PC-3 (cell line): Measurements from ENCODE around the gene SAT2. TPM values are rescaled to one million over a fixed set of nuclear protein-coding genes. Genes with fewer than 3 reads are reported as not detected.
"Not testable (repeated sequence)": the region's sequence is repeated elsewhere in the genome, so short reads cannot be mapped to it uniquely, and the experiment has no call there.

ENCODE experiments used
- ATAC-seq: fragments of 200-7000 bp; cut with Tn5 transposase; 2 replicates; pipeline ENCODE4 v1.9.1; 2020; ENCODE audit warnings: mild to moderate bottlenecking, moderate library complexity
- BruUV-seq: library from RNA; stranded (reverse); fragments of 400-500 nt; replicated peaks from 2 replicates; lab custom pipeline; 2021; lab: Mats Ljungman, UMichigan
- CTCF ChIA-PET: fragments of 300-600 bp; sonication (Branson Sonifier 250); formaldehyde crosslinking; loops from one replicate; lab custom pipeline; 2022; ENCODE audit warnings: antibody characterized with exemption; lab: Charles Lee
- POLR2A ChIA-PET: fragments of 300-600 bp; sonication (Branson Sonifier 250); formaldehyde crosslinking; loops from one replicate; lab custom pipeline; 2022; ENCODE audit warnings: antibody characterized with exemption; ENCODE audit not compliant: unreplicated experiment; lab: Charles Lee
- DNase-seq: peaks from one replicate; pipeline ENCODE4 v3.0.0-alpha.2; 2015
- H2AFZ ChIP-seq: fragments of 300-600 bp; sonication (generic); 2 replicates; pipeline ENCODE4 v1.6.0; 2016; ENCODE audit warnings: antibody characterized with exemption, low read length
- H3F3A ChIP-seq: fragments of 300-600 bp; sonication (generic); one replicate; pipeline ENCODE4 v1.6.0; 2017; ENCODE audit warnings: antibody characterized with exemption, low read length, control low read depth, mild to moderate bottlenecking; ENCODE audit not compliant: unreplicated experiment
- H3K27ac ChIP-seq: fragments of 300-600 bp; sonication (generic); 2 replicates; pipeline ENCODE4 v1.5.1; 2016; ENCODE audit warnings: mild to moderate bottlenecking, low read length
- H3K27me3 ChIP-seq: fragments of 300-600 bp; sonication (generic); 2 replicates; pipeline ENCODE4 v1.6.1; 2016; ENCODE audit warnings: low read length, mixed read lengths
- H3K36me3 ChIP-seq: fragments of 300-600 bp; sonication (generic); 2 replicates; pipeline ENCODE4 v1.6.1; 2016; ENCODE audit warnings: low read depth, mixed run types, low read length, mixed read lengths
- H3K4me1 ChIP-seq: fragments of 300-600 bp; sonication (generic); 2 replicates; pipeline ENCODE4 v1.5.1; 2016; ENCODE audit warnings: low read length; ENCODE audit not compliant: insufficient read depth
- H3K4me2 ChIP-seq: fragments of 300-600 bp; sonication (generic); 2 replicates; pipeline ENCODE4 v1.6.0; 2016; ENCODE audit warnings: low read length
- H3K4me3 ChIP-seq: fragments of 300-600 bp; sonication (generic); 2 replicates; pipeline ENCODE4 v1.5.1; 2016; ENCODE audit warnings: mild to moderate bottlenecking, low read length, mixed read lengths
- H3K79me2 ChIP-seq: fragments of 300-600 bp; sonication (generic); 2 replicates; pipeline ENCODE4 v1.6.1; 2017; ENCODE audit warnings: low read length, mixed read lengths
- H3K9ac ChIP-seq: fragments of 300-600 bp; sonication (generic); 2 replicates; pipeline ENCODE4 v1.6.0; 2016; ENCODE audit warnings: mild to moderate bottlenecking, low read length
- H3K9me2 ChIP-seq: fragments of 300-600 bp; sonication (generic); replicated peaks from 2 replicates; pipeline ENCODE4 v1.6.1; 2016; ENCODE audit warnings: mixed run types, low read length, mixed read lengths
- H3K9me3 ChIP-seq: fragments of 300-600 bp; sonication (generic); 2 replicates; pipeline ENCODE4 v1.6.1; 2016; ENCODE audit warnings: low read length, mixed read lengths
- H4K20me1 ChIP-seq: fragments of 300-600 bp; sonication (generic); 2 replicates; pipeline ENCODE4 v1.6.1; 2016; ENCODE audit warnings: low read length, mixed read lengths
- EZH2 ChIP-seq: fragments of 300-600 bp; sonication (generic); IDR thresholded peaks from one replicate; pipeline ENCODE4 v1.6.1; 2017; ENCODE audit warnings: antibody characterized with exemption, mild to moderate bottlenecking, low read length; ENCODE audit not compliant: unreplicated experiment
- EZH2phosphoT487 ChIP-seq: fragments of 300-600 bp; sonication (generic); IDR thresholded peaks from 2 replicates; pipeline ENCODE4 v1.6.1; 2018; ENCODE audit warnings: mild to moderate bottlenecking, antibody characterized with exemption, low read length, borderline replicate concordance
- intact Hi-C: fragments of 100-400 bp; cut with micrococcal nuclease; formaldehyde crosslinking; loops from 2 replicates; pipeline ENCODE4 v1.9.0; 2023
- total RNA-seq: library from RNA; depleted of rRNA; stranded (reverse); fragments of >200 nt; gene quantifications from 2 replicates; pipeline ENCODE4 v1.2.3, GENCODE V29; 2014
- TF ChIP-seq, protein P1 (sequence below): fragments of 300-600 bp; sonication (generic); conservative IDR thresholded peaks from 2 replicates; pipeline ENCODE4 v1.5.1; 2017; ENCODE audit warnings: antibody characterized with exemption, low read depth, mild to moderate bottlenecking, low read length

The SAT2 gene
- total RNA-seq, 1 experiment from 2014 or later, result 33.1 TPM

DNA sequence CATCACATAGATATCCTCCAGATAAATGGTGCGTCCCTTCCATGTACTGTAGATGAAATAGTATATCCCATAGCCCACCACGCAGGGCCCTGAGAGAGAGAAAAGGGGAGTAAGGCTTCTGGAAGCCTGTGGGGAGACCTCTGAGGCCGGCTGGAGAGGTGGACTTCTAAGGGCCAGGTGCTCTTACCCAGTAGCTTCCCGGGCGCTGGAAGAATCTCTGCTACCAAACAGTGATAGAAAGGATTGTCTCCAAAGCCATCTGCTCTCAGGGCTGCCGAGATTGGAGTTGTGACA lies 718 bp downstream of the SAT2 start:
- H3K27ac ChIP-seq, result no peak overlapping the region
- CTCF ChIA-PET, result interaction anchor here (1.1 kb wide), 1 partner anchor 60 kb away, joined by 3 read pairs; the partner anchor contains the start of gene TP53
- no peak; the same call in 1 of the 2 replicates for ATAC-seq

DNA sequence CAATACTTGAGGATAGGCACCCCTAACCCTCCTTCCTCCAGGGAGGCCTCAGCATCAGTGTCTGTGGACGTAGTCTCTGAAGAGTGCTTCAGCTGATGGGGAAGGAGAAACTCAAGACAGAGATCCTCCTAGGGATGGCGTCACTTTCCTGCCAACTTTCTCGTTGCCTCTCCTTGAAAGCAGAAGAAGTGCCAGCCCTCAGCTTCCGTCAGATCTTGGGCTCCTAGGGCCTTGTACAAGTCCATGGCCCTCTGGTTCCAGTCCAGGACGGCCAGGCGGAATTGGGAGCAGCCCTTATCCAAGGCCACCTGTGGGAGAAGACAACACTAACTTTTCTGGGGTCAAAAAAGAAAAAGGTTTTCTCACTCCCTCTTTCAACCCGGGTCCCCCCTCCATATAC lies 1.3 kb downstream of the SAT2 start:
- H3K4me1 ChIP-seq, result no peaks in the 10 kb centered on the region
- no peaks in the 10 kb centered on the region for H3K9me3 ChIP-seq
- ChIA-PET POLR2A (interaction anchor here (0.5 kb wide), 1 partner anchor 11 kb away, joined by 4 read pairs; no protein-coding TSS in a partner anchor), CTCF (no interaction called here)
- H3K9me2 ChIP-seq, result no peaks in the 10 kb centered on the region
- no peaks in the 10 kb centered on the region for H3F3A ChIP-seq
- peak overlapping the region; percentile 91; the same call in 1 of the 2 replicates for H3K4me3 ChIP-seq
- DNase-seq, result no peak
- no peak for ATAC-seq
- H3K27ac ChIP-seq, result no peak overlapping the region
- H3K27me3 ChIP-seq, result no peaks in the 10 kb centered on the region
- peaks cover 13% of the 10 kb centered on the region for H3K79me2 ChIP-seq
- H3K9ac ChIP-seq, result no peak overlapping the region
- H3K36me3 ChIP-seq, result no peaks in the 10 kb centered on the region
- no TSS peak for BruUV-seq
- TF ChIP-seq EZH2phosphoT487, result no peak
- intact Hi-C loops, result no loop called here
- H3K4me2 ChIP-seq, result peak overlapping the region; percentile 86; the same call in 1 of the 2 replicates
- H4K20me1 ChIP-seq, result no peaks in the 10 kb centered on the region
- no peak overlapping the region for H2AFZ ChIP-seq

More for the DNA sequence above, 718 bp downstream of the SAT2 start:
- no peaks in the 10 kb centered on the region for H3K9me2 ChIP-seq
- BruUV-seq, result TSS peak; percentile 80
- H3K9me3 ChIP-seq, result no peaks in the 10 kb centered on the region
- H3K4me1 ChIP-seq, result no peaks in the 10 kb centered on the region
- peak overlapping the region; percentile 84 for H3K9ac ChIP-seq
- intact Hi-C loops, result no loop called here
- no peaks in the 10 kb centered on the region for H3K27me3 ChIP-seq
- no peaks in the 10 kb centered on the region for H3F3A ChIP-seq
- peak overlapping the region; percentile 91 for H3K4me3 ChIP-seq
- peaks cover 13% of the 10 kb centered on the region for H3K79me2 ChIP-seq
- no peak for DNase-seq
- POLR2A ChIA-PET, result interaction anchor here (0.5 kb wide), 1 partner anchor 12 kb away, joined by 4 read pairs; no protein-coding TSS in a partner anchor
- TF ChIP-seq EZH2phosphoT487 (no peak), EZH2 (no peak)
- TF ChIP-seq, protein P1, sequence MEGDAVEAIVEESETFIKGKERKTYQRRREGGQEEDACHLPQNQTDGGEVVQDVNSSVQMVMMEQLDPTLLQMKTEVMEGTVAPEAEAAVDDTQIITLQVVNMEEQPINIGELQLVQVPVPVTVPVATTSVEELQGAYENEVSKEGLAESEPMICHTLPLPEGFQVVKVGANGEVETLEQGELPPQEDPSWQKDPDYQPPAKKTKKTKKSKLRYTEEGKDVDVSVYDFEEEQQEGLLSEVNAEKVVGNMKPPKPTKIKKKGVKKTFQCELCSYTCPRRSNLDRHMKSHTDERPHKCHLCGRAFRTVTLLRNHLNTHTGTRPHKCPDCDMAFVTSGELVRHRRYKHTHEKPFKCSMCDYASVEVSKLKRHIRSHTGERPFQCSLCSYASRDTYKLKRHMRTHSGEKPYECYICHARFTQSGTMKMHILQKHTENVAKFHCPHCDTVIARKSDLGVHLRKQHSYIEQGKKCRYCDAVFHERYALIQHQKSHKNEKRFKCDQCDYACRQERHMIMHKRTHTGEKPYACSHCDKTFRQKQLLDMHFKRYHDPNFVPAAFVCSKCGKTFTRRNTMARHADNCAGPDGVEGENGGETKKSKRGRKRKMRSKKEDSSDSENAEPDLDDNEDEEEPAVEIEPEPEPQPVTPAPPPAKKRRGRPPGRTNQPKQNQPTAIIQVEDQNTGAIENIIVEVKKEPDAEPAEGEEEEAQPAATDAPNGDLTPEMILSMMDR, result no peak
- H3K4me2 ChIP-seq, result peak overlapping the region; percentile 86
- H2AFZ ChIP-seq, result peak overlapping the region; percentile 87
- H3K36me3 ChIP-seq, result no peaks in the 10 kb centered on the region
- no peaks in the 10 kb centered on the region for H4K20me1 ChIP-seq

DNA sequence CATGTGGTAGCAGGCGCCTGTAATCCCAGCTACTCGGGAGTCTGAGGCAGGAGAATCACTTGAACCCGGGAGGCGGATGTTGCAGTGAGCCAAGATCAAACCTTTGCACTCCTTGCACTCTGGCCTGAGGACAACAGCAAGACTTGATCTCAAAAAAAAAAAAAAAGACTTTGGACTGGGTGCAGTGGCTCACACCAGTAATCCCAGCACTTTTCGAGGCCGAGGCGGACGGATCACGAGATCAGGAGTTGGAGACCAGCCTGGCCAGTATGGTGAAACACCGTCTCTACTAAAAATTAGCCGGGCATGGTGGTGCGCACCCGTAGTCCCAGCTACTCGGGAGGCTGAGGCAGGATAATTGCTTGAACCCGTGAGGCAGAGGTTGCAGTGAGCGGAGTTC lies 1.9 kb downstream of the SAT2 start:
- H3K9ac ChIP-seq, H3K4me1 ChIP-seq, H2AFZ ChIP-seq, H3K27ac ChIP-seq, H3K36me3 ChIP-seq, CTCF ChIA-PET, H4K20me1 ChIP-seq, BruUV-seq, intact Hi-C loops, H3K4me2 ChIP-seq, H3K9me3 ChIP-seq, POLR2A ChIA-PET, H3F3A ChIP-seq, H3K4me3 ChIP-seq, H3K9me2 ChIP-seq, ATAC-seq, H3K27me3 ChIP-seq, DNase-seq: not testable (repeated sequence)
- peaks cover 13% of the 10 kb centered on the region for H3K79me2 ChIP-seq

DNA sequence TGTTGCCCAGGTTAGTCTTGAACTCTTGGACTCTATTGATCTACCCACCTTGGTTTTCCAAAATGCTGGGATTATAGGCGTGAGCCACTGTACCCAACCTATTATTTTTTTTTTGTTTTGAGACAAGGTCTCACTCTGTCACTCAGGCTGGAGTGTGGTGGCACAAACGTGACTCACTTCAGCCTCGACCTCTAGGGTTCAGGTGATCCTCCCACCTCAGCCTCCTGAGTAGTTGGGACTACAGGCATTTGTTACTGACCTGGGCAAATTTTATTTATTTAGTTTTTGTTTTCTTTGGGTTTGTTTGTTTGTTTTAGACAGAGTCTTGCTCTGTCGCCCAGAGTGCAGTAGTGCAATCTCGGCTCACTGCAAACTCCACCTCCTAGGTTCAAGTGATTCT lies 4.0 kb downstream of the SAT2 start:
- no peaks in the 10 kb centered on the region for H3K36me3 ChIP-seq
- no peaks in the 10 kb centered on the region for H3K9me2 ChIP-seq
- no peak overlapping the region for H3K4me2 ChIP-seq
- no peaks in the 10 kb centered on the region for H3K4me1 ChIP-seq
- no peak for DNase-seq
- no peak for TF ChIP-seq EZH2phosphoT487
- TF ChIP-seq, protein P1, result no peak
- TF ChIP-seq EZH2, result no peak
- H3K27ac ChIP-seq, result no peak overlapping the region
- H3K79me2 ChIP-seq, result peaks cover 13% of the 10 kb centered on the region
- no peak overlapping the region for H3K9ac ChIP-seq
- H3K9me3 ChIP-seq, result no peaks in the 10 kb centered on the region
- no peak for ATAC-seq
- H4K20me1 ChIP-seq, result no peaks in the 10 kb centered on the region
- H2AFZ ChIP-seq, result no peak overlapping the region
- intact Hi-C loops, result no loop called here
- no peaks in the 10 kb centered on the region for H3F3A ChIP-seq
- BruUV-seq, result no TSS peak
- CTCF ChIA-PET, result no interaction called here
- POLR2A ChIA-PET, result no interaction called here
- H3K4me3 ChIP-seq, result no peak overlapping the region
- no peaks in the 10 kb centered on the region for H3K27me3 ChIP-seq
